Left colon (tissue), 2 donors: ENCODE data around the gene CIP2A. TPM values are rescaled to one million over a fixed set of nuclear protein-coding genes. Genes with fewer than 3 reads are reported as not detected.

Source experiments
- ATAC-seq: fragments of 200-7000 bp; cut with Tn5 transposase; one replicate; pipeline ENCODE4 v1.9.1; 2020; ENCODE audit warnings: mild to moderate bottlenecking, moderate library complexity
- DNase-seq, 2 donors: peaks; one replicate each; pipeline ENCODE4 v3.0.0-alpha.2; 2020
- intact Hi-C, 2 donors: fragments of 100-400 bp; cut with DNase I in 1 of 2; cut with micrococcal nuclease in 1 of 2; formaldehyde crosslinking; loops; one replicate each; pipeline versions ENCODE4 v1.11.2 to v1.14.0; 2022; cut with DNase I, micrococcal nuclease
- total RNA-seq, 2 donors: library from RNA; stranded (reverse); fragmentation: NEBNext Ultra II Directional; extraction: Animal tissue kit (Norgen Biotek cat#: 25700); gene quantifications; one replicate each; pipeline ENCODE4 v1.2.1, GENCODE V29; 2021
- donor health status: DM: no; HTN: no; CAD: no.
- donor health status: DM: yes; HTN: yes; CAD: no.

CIP2A gene
- total RNA-seq, 2 donors from 2014 or later = 3.3 to 5.3 TPM

GRCh38 chr3:108518895-108519294 lies 70.3 kb downstream of the CIP2A start:
- intact Hi-C loops = no loop called here
- ATAC-seq (no peak), DNase-seq (no peak)

- DNase-seq = no peak
- intact Hi-C loops = no loop called here
- no peak for ATAC-seq
Observed at GRCh38 chr3:108516881-108517280, 72.4 kb downstream of the CIP2A start.

GRCh38 chr3:108513961-108514360 lies 75.3 kb downstream of the CIP2A start:
- no peak for ATAC-seq
- DNase-seq = no peak
- intact Hi-C loops = no loop called here

DNA sequence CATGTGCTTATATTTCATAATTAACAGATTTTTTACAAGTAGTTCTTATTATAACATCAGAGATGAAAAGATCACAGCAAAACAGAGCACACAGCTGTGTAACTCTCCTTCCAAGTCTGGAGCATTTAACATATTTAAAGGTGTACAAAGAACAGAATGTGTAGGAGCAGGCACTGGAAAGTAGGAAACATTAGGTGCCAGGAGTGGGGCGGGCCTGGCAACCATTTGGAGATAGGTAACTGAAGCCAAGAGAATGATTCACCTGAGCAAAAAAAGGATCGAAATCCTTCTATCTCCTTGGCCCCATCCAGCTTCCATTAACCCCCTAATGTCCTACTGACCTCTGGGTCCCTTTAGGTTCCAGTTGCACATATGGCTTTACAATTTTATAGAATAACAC lies 76.6 kb downstream of the CIP2A start:
- intact Hi-C loops = no loop called here

GRCh38 chr3:108511490-108511889 lies 77.7 kb downstream of the CIP2A start:
- no peak for ATAC-seq
- intact Hi-C loops = no loop called here

More for the DNA sequence above, 76.6 kb downstream of the CIP2A start:
- DNase-seq (no peak), ATAC-seq (no peak)

GRCh38 chr3:108511055-108511454 lies 78.2 kb downstream of the CIP2A start:
- DNase-seq (no peak), ATAC-seq (no peak)
- intact Hi-C loops = no loop called here

More at GRCh38 chr3:108511490-108511889, 77.7 kb downstream of the CIP2A start:
- no peak for DNase-seq

GRCh38 chr3:108510496-108510895 lies 78.7 kb downstream of the CIP2A start, which contains the start of gene MYH15:
Gene MYH15, minus strand, starts transcription at chr3:108510596. Its CDS starts 66 bp downstream, at chr3:108510530.
- DNase-seq (no peak), ATAC-seq (no peak)
- intact Hi-C loops = no loop called here

DNA sequence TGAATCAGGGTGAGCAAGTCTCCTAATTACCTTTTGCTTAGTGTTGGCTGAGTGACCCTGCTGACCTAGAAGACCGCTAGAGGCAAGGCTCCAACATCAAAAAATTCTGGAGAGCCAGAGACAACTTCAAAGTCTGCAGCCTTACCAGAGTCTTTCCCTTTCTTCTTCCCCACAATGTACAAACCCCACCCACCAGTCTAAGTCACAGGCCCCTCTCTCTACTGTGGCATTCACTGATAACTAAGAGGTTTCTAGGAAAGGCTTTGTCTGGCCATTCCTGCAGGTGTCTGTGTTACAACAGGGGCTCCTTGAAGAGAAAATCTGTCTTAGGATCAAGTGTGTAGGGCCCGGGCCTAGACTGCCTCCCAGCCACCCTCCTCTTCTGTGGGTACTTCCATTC lies 79.4 kb downstream of the CIP2A start:
- no peak for DNase-seq
- intact Hi-C loops = no loop called here
- no peak for ATAC-seq

DNA sequence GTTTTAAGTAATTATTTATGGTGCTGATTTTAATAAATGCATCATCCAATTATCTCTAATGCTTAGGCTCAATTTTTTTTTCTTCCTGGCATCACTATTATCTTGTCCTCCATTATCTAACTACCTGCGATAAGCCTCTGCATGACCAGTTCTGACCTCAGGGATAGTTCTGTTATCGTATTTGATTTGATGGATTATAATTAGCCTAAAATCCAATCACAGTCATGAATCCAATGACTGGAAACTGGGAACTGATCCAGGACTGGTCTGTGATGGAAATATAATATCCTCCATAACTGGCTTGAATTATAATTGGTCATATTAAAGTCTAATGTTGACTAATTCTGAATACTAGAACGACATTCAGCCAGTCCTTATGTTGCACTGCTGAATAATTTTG lies 80.0 kb downstream of the CIP2A start:
- ATAC-seq (no peak), DNase-seq (no peak)
- intact Hi-C loops = no loop called here

GRCh38 chr3:108507902-108508301 lies 81.3 kb downstream of the CIP2A start:
- no peak for DNase-seq
- intact Hi-C loops = no loop called here
- ATAC-seq = no peak

- intact Hi-C loops = no loop called here
- ATAC-seq = no peak
- no peak for DNase-seq
Observed at GRCh38 chr3:108505811-108506210, 83.4 kb downstream of the CIP2A start.

GRCh38 chr3:108503722-108504121 lies 85.5 kb downstream of the CIP2A start:
- ATAC-seq = no peak
- intact Hi-C loops = no loop called here

GRCh38 chr3:108501535-108501934 lies 87.7 kb downstream of the CIP2A start:
- DNase-seq = no peak
- intact Hi-C loops = no loop called here
- ATAC-seq = no peak

More at GRCh38 chr3:108503722-108504121, 85.5 kb downstream of the CIP2A start:
- no peak for DNase-seq

DNA sequence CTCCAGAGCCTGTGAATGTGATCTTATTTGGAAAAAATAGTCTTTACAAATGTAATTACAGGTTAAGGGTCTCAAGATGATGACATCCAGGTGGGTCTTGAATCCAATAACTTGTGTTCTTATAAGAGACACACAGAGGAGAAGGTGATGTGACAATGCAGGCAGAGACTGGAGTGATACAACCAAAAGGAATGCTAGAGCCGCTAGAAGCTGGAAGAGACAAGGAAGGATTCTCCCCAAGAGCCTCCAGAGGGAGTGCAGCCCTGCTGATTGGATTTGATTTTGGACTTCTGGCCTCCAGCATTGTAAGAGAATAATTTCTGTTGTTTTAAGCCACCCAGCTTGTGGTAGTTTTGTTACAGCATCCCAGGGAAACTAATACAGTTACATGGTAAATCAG lies 88.5 kb downstream of the CIP2A start:
- DNase-seq = no peak
- intact Hi-C loops = no loop called here
- no peak for ATAC-seq

Other genes starting within 250 kb of the CIP2A start
- gene MYH15, start 78.8 kb downstream of the CIP2A start, total RNA-seq = under 1 TPM; 0.31 to 0.34 TPM
- 1 to 10 TPM; 4.9 to 8.0 TPM for gene DZIP3, start 284 bp upstream of the CIP2A start, total RNA-seq
- gene RETNLB, start 168.0 kb upstream of the CIP2A start, total RNA-seq = 10 to 100 TPM; 58.5 to 89.0 TPM
- 1 to 10 TPM in 1 of 2 donors, not detected in 1; 1.3 TPM for gene TRAT1, start 233.3 kb upstream of the CIP2A start, total RNA-seq